ENCODE results near the gene MYO6.

- TF ChIP-seq CTCF (IDR thresholded peaks at IDR 0.05; ENCODE audit: poor library complexity) (no peak), EZH2 (IDR thresholded peaks at IDR 0.05; ENCODE audit: borderline replicate concordance) (no peak), EZH2phosphoT487 (IDR thresholded peaks at IDR 0.05; ENCODE audit: low read depth, severe bottlenecking, unreplicated experiment) (no peak)
Observed at GRCh38 chr6:75893776-75894152, 144.7 kb downstream of the MYO6 start.
